Body of pancreas (tissue), 4 donors: ENCODE data around the gene ZC3H13. TPM values are rescaled to one million over a fixed set of nuclear protein-coding genes. Genes with fewer than 3 reads are reported as not detected.

ENCODE experiments used
- ATAC-seq: fragments of 150-250 bp; one replicate; pipeline ENCODE4 v1.9.1; 2016
- DNase-seq, 4 donors: peaks; one replicate each; pipeline ENCODE4 v3.0.0-alpha.2; 2019
- H3K27ac ChIP-seq, 4 donors: fragments of 200-600 bp; sonication (generic); 1 replicate in 3 of 4; 2 replicates in 1 of 4; pipeline versions ENCODE4 v1.5.1 to v1.6.1; 2016 to 2019; ENCODE audit warnings: mild to moderate bottlenecking in 1 of 4, mixed read lengths in 1 of 4, moderate library complexity in 1 of 4
- H3K27me3 ChIP-seq, 2 donors: fragments of 200-600 bp; sonication (generic); one replicate each; pipeline ENCODE4 v1.6.0; 2016; ENCODE audit warnings: mild to moderate bottlenecking in 1 of 2
- H3K36me3 ChIP-seq, 2 donors: fragments of 200-600 bp; sonication (generic); replicated peaks in 1 of 2; 2 replicates each; pipeline ENCODE4 v1.5.1; 2016; ENCODE audit warnings: low read depth in 2 of 2; ENCODE audit not compliant: insufficient read depth in 1 of 2
- H3K4me1 ChIP-seq: fragments of 200-600 bp; sonication (generic); one replicate; pipeline ENCODE4 v1.6.0; 2016
- H3K4me3 ChIP-seq, 2 donors: fragments of 200-600 bp; sonication (generic); 1 replicate in 1 of 2; 2 replicates in 1 of 2; pipeline ENCODE4 v1.5.1; 2016 to 2019
- H3K9me3 ChIP-seq, 3 donors: fragments of 200-600 bp; sonication (generic); 1 replicate in 2 of 3; 2 replicates in 1 of 3; pipeline ENCODE4 v1.5.1; 2016
- CTCF ChIP-seq, 7 experiments: fragments of 450-650 bp in 4 of 7; fragments of 200-600 bp in 3 of 7; sonication (generic) in 3 of 7; IDR thresholded peaks; one replicate each; pipeline ENCODE4 v1.5.1; 2016 to 2019; ENCODE audit warnings: antibody characterized with exemption in 7 of 7
- POLR2A ChIP-seq, 3 donors: fragments of 450-650 bp; IDR thresholded peaks; one replicate each; pipeline ENCODE4 v1.6.1; 2016; ENCODE audit warnings: antibody characterized with exemption in 3 of 3, mild to moderate bottlenecking in 2 of 3
- WGBS, 2 donors: methylation state at CpG; one replicate each; pipeline ENCODE4 v1.1.5; 2017; 5-methylcytosine and 5-hydroxymethylcytosine counted together
- intact Hi-C: fragments of 100-400 bp; cut with DNase I; formaldehyde crosslinking; loops from one replicate; pipeline ENCODE4 v1.15.1; 2023
- total RNA-seq, 2 donors: library from RNA; depleted of rRNA; stranded (reverse); fragments of >200 nt; gene quantifications; one replicate each; pipeline ENCODE4 v1.1.0, GENCODE V29; 2016

Gene ZC3H13
- total RNA-seq, 2 donors from 2014 or later: 12.7 to 31.0 TPM

GRCh38 chr13:45943965-45944364 lies 108.6 kb downstream of the ZC3H13 start:
- intact Hi-C loops: no loop called here
- H3K9me3 ChIP-seq: no peaks in the 10 kb centered on the region
- H3K4me3 ChIP-seq: no peak overlapping the region
- TF ChIP-seq POLR2A (IDR thresholded peaks at IDR 0.05): no peak
- TF ChIP-seq CTCF (IDR thresholded peaks at IDR 0.05): no peak
- DNase-seq: no peak
- H3K27ac ChIP-seq: no peak overlapping the region
- no peak for ATAC-seq
- no peaks in the 10 kb centered on the region for H3K27me3 ChIP-seq
- WGBS, 2 donors: 63 to 81% methylated on average over 2 of the region's 2 CpGs
- no peaks in the 10 kb centered on the region for H3K4me1 ChIP-seq
- H3K36me3 ChIP-seq: no peaks in the 10 kb centered on the region

GRCh38 chr13:45943120-45943519 lies 109.4 kb downstream of the ZC3H13 start:
- Histone ChIP-seq H3K4me1 (no peaks in the 10 kb centered on the region), H3K27me3 (no peaks in the 10 kb centered on the region), H3K9me3 (no peaks in the 10 kb centered on the region), H3K36me3 (no peaks in the 10 kb centered on the region), H3K4me3 (no peak overlapping the region), H3K27ac (no peak overlapping the region)
- no peak for TF ChIP-seq CTCF (IDR thresholded peaks at IDR 0.05)
- ATAC-seq (no peak), DNase-seq (no peak)
- intact Hi-C loops: no loop called here
- 53 to 58% methylated on average over 2 of the region's 2 CpGs for WGBS, 2 donors

DNA sequence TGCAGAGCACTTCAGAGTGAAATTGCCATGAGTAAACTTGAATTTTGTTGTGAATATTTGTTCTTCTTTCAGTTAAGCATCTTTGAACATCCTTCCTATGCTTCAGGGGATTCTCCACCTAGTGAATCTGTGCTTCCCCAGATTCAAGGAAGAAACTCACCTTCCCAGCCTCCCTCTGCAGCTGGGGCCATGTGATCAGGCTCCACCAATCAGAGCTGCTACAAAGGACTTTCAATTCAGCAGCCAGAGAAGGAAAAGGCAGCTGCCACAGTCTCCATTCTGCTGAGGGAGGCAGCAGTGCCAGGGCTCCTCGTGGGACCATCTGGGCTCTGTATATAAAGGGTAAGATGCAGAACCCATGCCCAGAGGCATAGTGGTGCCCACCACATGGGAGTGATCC lies 111.3 kb downstream of the ZC3H13 start:
- 20 to 62% methylated on average over 1 of the region's 1 CpG for WGBS, 2 donors
- TF ChIP-seq CTCF (IDR thresholded peaks at IDR 0.05) (no peak), POLR2A (IDR thresholded peaks at IDR 0.05) (no peak)
- Histone ChIP-seq H3K4me1 (no peaks in the 10 kb centered on the region), H3K27ac (no peak overlapping the region), H3K36me3 (no peaks in the 10 kb centered on the region), H3K27me3 (no peaks in the 10 kb centered on the region), H3K4me3 (no peak overlapping the region), H3K9me3 (no peaks in the 10 kb centered on the region)
- no peak for DNase-seq
- no peak for ATAC-seq
- intact Hi-C loops: no loop called here

DNA sequence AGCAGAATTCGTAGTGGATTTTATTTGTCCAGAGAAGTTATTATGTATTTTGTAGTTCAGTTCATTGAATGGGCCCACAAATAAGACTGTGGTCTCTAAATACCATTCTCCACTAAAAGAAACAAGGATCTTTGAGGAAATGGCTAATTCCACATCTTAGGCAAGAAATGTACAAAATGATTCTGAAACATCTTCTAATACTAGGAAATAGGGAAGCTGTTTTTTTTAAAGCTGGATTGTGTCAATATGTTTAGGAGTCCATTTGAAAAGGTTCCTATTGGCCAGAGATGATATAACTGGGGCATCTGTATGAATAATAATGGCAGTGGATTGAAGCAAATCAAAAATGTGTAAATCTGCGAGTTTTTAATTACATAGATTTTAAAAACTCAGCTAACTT lies 112.5 kb downstream of the ZC3H13 start:
- no peaks in the 10 kb centered on the region for H3K36me3 ChIP-seq
- H3K4me3 ChIP-seq: no peak overlapping the region
- intact Hi-C loops: no loop called here
- no peaks in the 10 kb centered on the region for H3K27me3 ChIP-seq
- H3K27ac ChIP-seq: no peak overlapping the region
- ATAC-seq: no peak
- H3K9me3 ChIP-seq: no peaks in the 10 kb centered on the region
- TF ChIP-seq POLR2A (IDR thresholded peaks at IDR 0.05) (no peak), CTCF (IDR thresholded peaks at IDR 0.05) (no peak)
- H3K4me1 ChIP-seq: no peaks in the 10 kb centered on the region
- no peak for DNase-seq
- WGBS, 2 donors: 72 to 84% methylated on average over 2 of the region's 2 CpGs

DNA sequence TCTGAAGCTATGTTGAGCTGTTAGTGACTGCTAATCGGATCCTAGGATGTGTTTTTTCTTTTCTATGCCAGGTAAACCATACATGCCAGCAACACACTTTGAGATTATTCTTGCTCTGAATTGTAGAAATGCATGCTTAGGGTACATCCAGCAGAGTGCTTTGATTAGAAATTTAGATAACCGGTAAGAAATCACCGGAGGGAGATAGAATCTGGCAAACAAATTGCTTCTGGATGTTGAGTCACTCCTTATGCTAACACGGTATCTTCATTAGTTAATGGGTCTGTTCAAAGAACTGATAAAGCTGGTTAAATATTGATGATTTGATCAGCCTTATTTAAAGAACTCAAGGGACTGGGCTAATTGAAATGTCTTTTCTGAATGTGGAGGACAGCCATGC lies 115.9 kb downstream of the ZC3H13 start:
- 8 to 20% methylated on average over 4 of the region's 4 CpGs for WGBS, 2 donors
- H3K27ac ChIP-seq: no peak overlapping the region

More for the DNA sequence above, 115.9 kb downstream of the ZC3H13 start:
- Histone ChIP-seq H3K36me3 (no peaks in the 10 kb centered on the region), H3K4me3 (no peak overlapping the region), H3K27me3 (no peaks in the 10 kb centered on the region), H3K9me3 (no peaks in the 10 kb centered on the region), H3K4me1 (peaks cover 4% of the 10 kb centered on the region)
- DNase-seq: no peak
- TF ChIP-seq CTCF (IDR thresholded peaks at IDR 0.05) (no peak), POLR2A (IDR thresholded peaks at IDR 0.05) (no peak)
- no peak for ATAC-seq
- intact Hi-C loops: no loop called here
